ENCODE results near the gene MRPL36.

- TF ChIP-seq CTCF (IDR thresholded peaks at IDR 0.05) = no peak
- no peak for TF ChIP-seq POLR2A (IDR thresholded peaks at IDR 0.05)
Measured at GRCh38 chr5:1815071-1815786, 15.6 kb upstream of the MRPL36 start.
